SK-N-MC (cell line): Measurements from ENCODE around the gene CDH1.

ENCODE experiments used
- EZH2 ChIP-seq: fragments of 200-600 bp; sonication (generic); IDR thresholded peaks from one replicate; pipeline ENCODE4 v1.6.1; 2017; ENCODE audit warnings: antibody characterized with exemption
- FOXP2 ChIP-seq: optimal IDR thresholded peaks from 2 replicates; pipeline ENCODE3; 2011; ENCODE audit warnings: mild to moderate bottlenecking, moderate library complexity; ENCODE audit not compliant: insufficient read depth; ENCODE audit errors: extremely low read length, control extremely low read depth
- POLR2AphosphoS5 ChIP-seq: IDR thresholded peaks from 2 replicates; pipeline ENCODE4 v1.6.1; 2012; ENCODE audit warnings: mild to moderate bottlenecking, low read depth, low read length, borderline replicate concordance

GRCh38 chr16:68696514-68696913, 40.6 kb upstream of the CDH1 start:
- TF ChIP-seq EZH2 = no peak
- TF ChIP-seq POLR2AphosphoS5 = no peak
- no peak for TF ChIP-seq FOXP2
